ENCODE results near the gene BBS10. TPM values are rescaled to one million over a fixed set of nuclear protein-coding genes. Genes with fewer than 3 reads are reported as not detected.

BBS10 gene
- total and polyA plus RNA-seq, 2 of the 4 experiments (the other 2 are of a cell fraction), result 4.9 to 10.0 TPM

GRCh38 chr12:76340680-76341435, 7.4 kb downstream of the BBS10 start:
- H4K5ac ChIP-seq (ENCODE audit: low read depth, low read length), result no peak overlapping the region; the same call in 1 of the 2 replicates
- no peak overlapping the region; the same call in 1 of the 2 replicates for H3K14ac ChIP-seq (replicated peaks; ENCODE audit: low read depth, low read length)
- H3K4me2 ChIP-seq (ENCODE audit: low read depth, low read length), result no peak overlapping the region; the same call in 1 of the 2 replicates
- no peak overlapping the region for H3K27ac ChIP-seq (ENCODE audit: insufficient read depth, low read length)
- H3K56ac ChIP-seq (ENCODE audit: extremely low read depth, insufficient read depth, low read length), result no peak overlapping the region
- H2BK20ac ChIP-seq (ENCODE audit: low read depth, low read length), result peak overlapping the region; percentile 50; the same call in 1 of the 2 replicates
- POLR2A ChIA-PET (ENCODE audit: unreplicated experiment), result no interaction called here
- no TSS peak for BruUV-seq (replicated peaks)
- dilution Hi-C loops (cut with HindIII; ENCODE audit: low sequenced_read_pairs, unreplicated experiment) (no loop called here), intact Hi-C loops (cut with micrococcal nuclease) (no loop called here), in situ Hi-C loops (cut with MboI; ENCODE audit: low sequenced_read_pairs) (loop anchor here (10.0 kb wide), 2 partner anchors 266 to 816 kb away; no protein-coding TSS in a partner anchor)
- no peak overlapping the region for H4K91ac ChIP-seq (ENCODE audit: insufficient read depth, low read depth, low read length)
- 40% methylated on average over 1 of the region's 9 CpGs; no CpG with 5 or more reads in 1 of the 2 experiments for WGBS, 2 experiments (ENCODE audit: extremely low coverage in 2 of 2, insufficient read length in 1 of 2)
- H3K4ac ChIP-seq (ENCODE audit: low read depth, low read length), result peak overlapping the region; percentile 30; the same call in 1 of the 2 replicates
- no peak overlapping the region for H4K8ac ChIP-seq (ENCODE audit: low read depth in 2 of 2, low read length in 2 of 2)
- H2AK9ac ChIP-seq (replicated peaks; ENCODE audit: low read depth, low read length, poor library complexity), result no peak overlapping the region
- H2AFZ ChIP-seq (replicated peaks; ENCODE audit: low read length, poor library complexity), result no peak overlapping the region
- no peak overlapping the region for H3K23ac ChIP-seq (ENCODE audit: low read depth, low read length)
- H2AK5ac ChIP-seq (ENCODE audit: low read depth, low read length), result peak overlapping the region; percentile 48; the same call in 1 of the 2 replicates
- no peaks in the 10 kb centered on the region for H3K27me3 ChIP-seq (ENCODE audit: control insufficient read depth, insufficient read depth, low read length)
- peaks cover 5 to 9% of the 10 kb centered on the region in 2 experiments; a peak in 2 of 4 replicates for H3K79me1 ChIP-seq (ENCODE audit: low read depth in 1 of 2, low read length in 2 of 2)
- peak; percentile 43 for DNase-seq
- no peak overlapping the region for H3K4me3 ChIP-seq (ENCODE audit: insufficient read depth, low read depth, low read length)
- TF ChIP-seq MXI1 (IDR thresholded peaks at IDR 0.05; ENCODE audit: borderline replicate concordance, low read depth, low read length) (no peak), CTCF (conservative IDR thresholded peaks at IDR 0.05; ENCODE audit: low read depth, low read length) (no peak), RAD21 (IDR thresholded peaks at IDR 0.05; ENCODE audit: low read length) (no peak), CHD1 (IDR thresholded peaks at IDR 0.05; ENCODE audit: low read depth, low read length) (no peak), MAFK (IDR thresholded peaks at IDR 0.05; ENCODE audit: low read depth, low read length) (no peak), MAZ (IDR thresholded peaks at IDR 0.05; ENCODE audit: borderline replicate concordance, low read depth, low read length) (no peak), SMC3 (IDR thresholded peaks at IDR 0.05; ENCODE audit: low read depth, low read length) (no peak), BHLHE40 (IDR thresholded peaks at IDR 0.05; ENCODE audit: low read depth, low read length) (no peak)
- H3K36me3 ChIP-seq (ENCODE audit: control insufficient read depth, insufficient read depth, low read length), result no peaks in the 10 kb centered on the region
- H2BK15ac ChIP-seq (ENCODE audit: low read depth, low read length), result peak overlapping the region; percentile 22; the same call in 1 of the 3 replicates
- H3K9ac ChIP-seq (ENCODE audit: low read depth, low read length), result no peak overlapping the region
- H3K18ac ChIP-seq (ENCODE audit: low read depth, low read length), result peak overlapping the region; percentile 5; the same call in 1 of the 2 replicates
- H2BK5ac ChIP-seq (ENCODE audit: low read depth, low read length, poor library complexity, severe bottlenecking), result peak overlapping the region; percentile 10
- H3K9me1 ChIP-seq (ENCODE audit: insufficient read depth, low read length), result peaks cover 11% of the 10 kb centered on the region; the same call in 1 of the 2 replicates
- peak; percentile 24 for ATAC-seq (ENCODE audit: low read depth)
- H2BK120ac ChIP-seq (ENCODE audit: low read depth, low read length), result peak overlapping the region; percentile 25; the same call in 1 of the 2 replicates
- no peaks in the 10 kb centered on the region for H3K9me3 ChIP-seq (ENCODE audit: control insufficient read depth, insufficient read depth, low read length)
- H3K4me1 ChIP-seq (ENCODE audit: control insufficient read depth, insufficient read depth, low read length), result peaks cover 6% of the 10 kb centered on the region
- H4K20me1 ChIP-seq (ENCODE audit: insufficient read depth, low read length), result no peaks in the 10 kb centered on the region
- CTCF ChIA-PET, result interaction anchor here (0.5 to 0.6 kb wide), 2 partner anchors 388 to 1265 kb away, joined by 3 to 5 read pairs; no protein-coding TSS in a partner anchor
